ENCODE results near the gene MYBL2.

DNA sequence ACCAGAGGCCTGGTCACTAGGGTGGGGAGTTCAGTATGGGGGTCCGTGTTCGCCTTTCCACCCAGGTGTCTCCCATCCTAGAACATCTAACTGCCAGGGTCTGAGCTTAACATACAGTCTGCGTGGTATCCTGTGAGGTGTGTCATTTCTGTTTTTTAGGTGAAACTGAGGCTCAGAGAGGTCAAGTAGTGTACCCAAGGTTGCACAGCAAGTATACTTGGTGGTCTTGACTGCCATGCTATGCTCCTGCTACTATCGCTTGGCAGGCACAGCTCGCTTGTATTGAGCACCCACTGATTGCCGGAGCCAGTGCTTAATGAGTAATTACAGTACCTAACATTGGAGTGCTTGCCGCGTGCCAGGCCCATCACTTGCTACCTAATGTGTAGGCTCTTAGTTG, 33.7 kb downstream of the MYBL2 start:
- TF ChIP-seq EP300 (IDR thresholded peaks at IDR 0.05; ENCODE audit: borderline replicate concordance in 1 of 2, low read depth in 1 of 2, low read length in 1 of 2) (no peak), CTCF (IDR thresholded peaks at IDR 0.05) (no peak)

All from SK-N-SH (cell line).